Adrenal gland (tissue), 12 donors: ENCODE results near the gene TNFAIP8L3. TPM values are rescaled to one million over a fixed set of nuclear protein-coding genes. Genes with fewer than 3 reads are reported as not detected.

Source experiments
- DNase-seq, 7 donors: peaks; one replicate each; pipeline ENCODE4 v3.0.0-alpha.2; 2019 to 2020
- H3K27ac ChIP-seq, 5 donors: fragments of 200-600 bp; sonication (generic) in 4 of 5; 1 replicate in 3 of 5; 2 replicates in 2 of 5; pipeline versions ENCODE4 v1.5.1 to v1.8.0; 2016 to 2020; ENCODE audit warnings: mild to moderate bottlenecking in 1 of 5
- H3K27me3 ChIP-seq: fragments of 200-600 bp; 2 replicates; pipeline ENCODE4 v1.8.0; 2021
- H3K36me3 ChIP-seq, 2 donors: fragments of 200-600 bp; replicated peaks in 1 of 2; 1 replicate in 1 of 2; 2 replicates in 1 of 2; pipeline versions ENCODE4 v1.5.1 to v1.8.0; 2018 to 2022
- H3K4me1 ChIP-seq, 2 donors: fragments of 200-600 bp; replicated peaks in 1 of 2; 1 replicate in 1 of 2; 2 replicates in 1 of 2; pipeline versions ENCODE4 v1.5.1 to v1.8.0; 2018 to 2021
- H3K4me3 ChIP-seq, 4 donors: fragments of 200-600 bp; sonication (generic) in 3 of 4; one replicate each; pipeline ENCODE4 v1.5.1; 2016 to 2018
- H3K9me3 ChIP-seq, 3 donors: fragments of 200-600 bp; sonication (generic) in 1 of 3; replicated peaks in 1 of 3; 1 replicate in 2 of 3; 2 replicates in 1 of 3; pipeline versions ENCODE4 v1.5.1 to v1.8.0; 2016 to 2021
- CTCF ChIP-seq, 6 experiments: fragments of 450-650 bp in 4 of 6; fragments of 200-600 bp in 2 of 6; sonication (generic) in 1 of 6; IDR thresholded peaks; 1 replicate in 5 of 6; 2 replicates in 1 of 6; pipeline versions ENCODE4 v1.5.1 to v1.8.0; 2016 to 2021; ENCODE audit warnings: antibody characterized with exemption in 6 of 6, mild to moderate bottlenecking in 2 of 6, moderate library complexity in 1 of 6
- POLR2A ChIP-seq, 2 donors: fragments of 450-650 bp; IDR thresholded peaks; one replicate each; pipeline ENCODE4 v1.6.1; 2017; ENCODE audit warnings: antibody characterized with exemption in 2 of 2, mild to moderate bottlenecking in 2 of 2, moderate library complexity in 1 of 2
- WGBS, 4 donors: extraction: QIAGEN DNeasy Blood & Tissue Kit in 2 of 4; methylation state at CpG; one replicate each; pipeline versions ENCODE4 v1.1.5 to v1.1.7; 2013 to 2017; 5-methylcytosine and 5-hydroxymethylcytosine counted together
- intact Hi-C, 2 donors: fragments of 100-400 bp; cut with DNase I; formaldehyde crosslinking; loops; one replicate each; pipeline versions ENCODE4 v1.14.1 to v1.15.0; 2022 to 2023
- polyA plus RNA-seq, 3 donors: library from polyadenylated mRNA; stranded (reverse); fragments of 200-250 nt in 2 of 3; fragments of 350-450 nt in 1 of 3; fragmentation: Illumina TruSeq in 1 of 3; extraction: RNeasy Lipid Tissue Mini Kit (QIAGEN cat#74804) in 1 of 3; gene quantifications; one replicate each; pipeline ENCODE4 v1.2.3, GENCODE V29; 2013 to 2014
- total RNA-seq, 9 donors: library from RNA; depleted of rRNA in 4 of 9; stranded (reverse); fragments of >200 nt in 4 of 9; fragments of 120-200 nt in 1 of 9; fragmentation: NEBNext Ultra II Directional in 1 of 9; extraction: Animal tissue kit (Norgen Biotek cat#: 25700) in 1 of 9; gene quantifications; one replicate each; pipeline versions ENCODE4 v1.1.0 to v1.2.4, GENCODE V29; 2013 to 2023
- donor health status: healthy with polysubstance abuse.
- donor health status: Bipolar disorder and iron deficiency.
- donor health status: DM: yes; HTN: yes; CAD: no.
- donor health status: DM: no; HTN: no; CAD: no.
- donor health status: DM: no; HTN: no; CAD: no.
- donor health status: DM: yes; HTN: yes; CAD: no.

The TNFAIP8L3 gene
- total and polyA plus RNA-seq, 12 donors, result 1.1 to 9.5 (median 3.7) TPM

- peaks cover 0 to 10% of the 10 kb centered on the region in 2 donors for H3K4me1 ChIP-seq
- intact Hi-C loops, result no loop called here
- H3K27ac ChIP-seq, result peak overlapping the region in 1 of 5 donors; percentile 77
- 48 to 56% (median 53%) methylated on average over 5 to 21 of the region's 21 CpGs for WGBS, 4 donors
- TF ChIP-seq CTCF (IDR thresholded peaks at IDR 0.05) (no peak), POLR2A (IDR thresholded peaks at IDR 0.05) (no peak)
- H3K4me3 ChIP-seq, result peak overlapping the region in 1 of 4 donors; percentile 70
- peaks cover 25% of the 10 kb centered on the region for H3K27me3 ChIP-seq
- DNase-seq, result no peak
- no peaks in the 10 kb centered on the region for H3K36me3 ChIP-seq
- no peaks in the 10 kb centered on the region for H3K9me3 ChIP-seq
Measured at GRCh38 chr15:51093488-51093838, 1.2 kb downstream of the TNFAIP8L3 start.

- peaks cover 24% of the 10 kb centered on the region for H3K27me3 ChIP-seq
- intact Hi-C loops, result no loop called here
- no peak overlapping the region for H3K4me3 ChIP-seq
- no peaks in the 10 kb centered on the region for H3K9me3 ChIP-seq
- H3K4me1 ChIP-seq, result peaks cover 0 to 10% of the 10 kb centered on the region in 2 donors
- DNase-seq, result no peak
- H3K36me3 ChIP-seq, result no peaks in the 10 kb centered on the region
- no peak overlapping the region for H3K27ac ChIP-seq
- no peak for TF ChIP-seq CTCF (IDR thresholded peaks at IDR 0.05)
- no peak for TF ChIP-seq POLR2A (IDR thresholded peaks at IDR 0.05)
- 70 to 81% (median 79%) methylated on average over 12 of the region's 12 CpGs for WGBS, 4 donors
Measured at GRCh38 chr15:51092480-51093040, 2.1 kb downstream of the TNFAIP8L3 start.

- intact Hi-C loops, result no loop called here
Measured at GRCh38 chr15:51090753-51091152, 4.0 kb downstream of the TNFAIP8L3 start.

More at GRCh38 chr15:51090753-51091152, 4.0 kb downstream of the TNFAIP8L3 start:
- H3K27me3 ChIP-seq, result peaks cover 16% of the 10 kb centered on the region
- DNase-seq, result no peak
- H3K4me1 ChIP-seq, result peaks cover 0 to 10% of the 10 kb centered on the region in 2 donors
- TF ChIP-seq CTCF (IDR thresholded peaks at IDR 0.05) (no peak), POLR2A (IDR thresholded peaks at IDR 0.05) (no peak)
- no peaks in the 10 kb centered on the region for H3K36me3 ChIP-seq
- H3K9me3 ChIP-seq, result no peaks in the 10 kb centered on the region
- no peak overlapping the region for H3K27ac ChIP-seq
- WGBS, 4 donors, result 66 to 88% (median 81%) methylated on average over 3 of the region's 3 CpGs
- H3K4me3 ChIP-seq, result no peak overlapping the region
